ENCODE data around the gene FAM180B.

DNA sequence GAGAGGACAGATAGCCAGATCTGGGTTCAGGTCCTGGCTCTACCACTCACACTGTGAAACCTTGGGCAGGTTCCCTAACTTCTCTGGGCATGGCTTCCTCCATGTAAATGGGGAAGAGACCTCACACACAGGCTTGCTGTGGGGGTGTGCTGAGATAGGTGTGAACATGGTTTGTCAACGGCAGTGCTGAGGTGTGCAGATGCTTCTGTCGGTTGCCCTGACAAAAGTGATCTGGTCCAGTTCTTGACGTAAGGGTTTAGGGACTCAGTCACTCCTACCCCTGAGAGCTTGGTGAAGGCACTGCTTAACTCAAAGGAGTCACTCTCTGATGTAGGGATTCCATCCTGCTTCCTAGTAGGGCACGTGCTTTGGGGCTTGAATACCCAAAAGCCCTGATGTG is 5.8 kb downstream of the FAM180B start:
- TF ChIP-seq, protein P1, sequence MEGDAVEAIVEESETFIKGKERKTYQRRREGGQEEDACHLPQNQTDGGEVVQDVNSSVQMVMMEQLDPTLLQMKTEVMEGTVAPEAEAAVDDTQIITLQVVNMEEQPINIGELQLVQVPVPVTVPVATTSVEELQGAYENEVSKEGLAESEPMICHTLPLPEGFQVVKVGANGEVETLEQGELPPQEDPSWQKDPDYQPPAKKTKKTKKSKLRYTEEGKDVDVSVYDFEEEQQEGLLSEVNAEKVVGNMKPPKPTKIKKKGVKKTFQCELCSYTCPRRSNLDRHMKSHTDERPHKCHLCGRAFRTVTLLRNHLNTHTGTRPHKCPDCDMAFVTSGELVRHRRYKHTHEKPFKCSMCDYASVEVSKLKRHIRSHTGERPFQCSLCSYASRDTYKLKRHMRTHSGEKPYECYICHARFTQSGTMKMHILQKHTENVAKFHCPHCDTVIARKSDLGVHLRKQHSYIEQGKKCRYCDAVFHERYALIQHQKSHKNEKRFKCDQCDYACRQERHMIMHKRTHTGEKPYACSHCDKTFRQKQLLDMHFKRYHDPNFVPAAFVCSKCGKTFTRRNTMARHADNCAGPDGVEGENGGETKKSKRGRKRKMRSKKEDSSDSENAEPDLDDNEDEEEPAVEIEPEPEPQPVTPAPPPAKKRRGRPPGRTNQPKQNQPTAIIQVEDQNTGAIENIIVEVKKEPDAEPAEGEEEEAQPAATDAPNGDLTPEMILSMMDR (IDR thresholded peaks at IDR 0.05 in 2 of 3, conservative IDR thresholded peaks at IDR 0.05 in 1 of 3; ENCODE audit: control insufficient read depth in 2 of 3, extremely low read depth in 1 of 3, insufficient read depth in 1 of 3, low read depth in 3 of 3, low read length in 3 of 3): no peak
- TF ChIP-seq POLR2A (IDR thresholded peaks at IDR 0.05; ENCODE audit: low read depth, low read length) (no peak), ASH2L (IDR thresholded peaks at IDR 0.05; ENCODE audit: borderline replicate concordance, low read depth) (no peak), SIN3A (IDR thresholded peaks at IDR 0.05; ENCODE audit: low read depth, low read length) (no peak), JUND (IDR thresholded peaks at IDR 0.05; ENCODE audit: low read depth, low read length) (no peak), TCF12 (IDR thresholded peaks at IDR 0.05; ENCODE audit: low read depth, low read length) (no peak), YY1 (IDR thresholded peaks at IDR 0.05; ENCODE audit: low read depth, low read length) (no peak), POLR2AphosphoS5 (IDR thresholded peaks at IDR 0.05; ENCODE audit: low read length) (no peak), NR2F1 (conservative IDR thresholded peaks at IDR 0.05) (no peak), ZNF274 (IDR thresholded peaks at IDR 0.05; ENCODE audit: insufficient read depth, insufficient read length) (no peak), TARDBP (IDR thresholded peaks at IDR 0.05; ENCODE audit: borderline replicate concordance) (no peak), BCL11A (IDR thresholded peaks at IDR 0.05; ENCODE audit: low read depth, low read length) (no peak)
- TF ChIP-seq, protein P2, sequence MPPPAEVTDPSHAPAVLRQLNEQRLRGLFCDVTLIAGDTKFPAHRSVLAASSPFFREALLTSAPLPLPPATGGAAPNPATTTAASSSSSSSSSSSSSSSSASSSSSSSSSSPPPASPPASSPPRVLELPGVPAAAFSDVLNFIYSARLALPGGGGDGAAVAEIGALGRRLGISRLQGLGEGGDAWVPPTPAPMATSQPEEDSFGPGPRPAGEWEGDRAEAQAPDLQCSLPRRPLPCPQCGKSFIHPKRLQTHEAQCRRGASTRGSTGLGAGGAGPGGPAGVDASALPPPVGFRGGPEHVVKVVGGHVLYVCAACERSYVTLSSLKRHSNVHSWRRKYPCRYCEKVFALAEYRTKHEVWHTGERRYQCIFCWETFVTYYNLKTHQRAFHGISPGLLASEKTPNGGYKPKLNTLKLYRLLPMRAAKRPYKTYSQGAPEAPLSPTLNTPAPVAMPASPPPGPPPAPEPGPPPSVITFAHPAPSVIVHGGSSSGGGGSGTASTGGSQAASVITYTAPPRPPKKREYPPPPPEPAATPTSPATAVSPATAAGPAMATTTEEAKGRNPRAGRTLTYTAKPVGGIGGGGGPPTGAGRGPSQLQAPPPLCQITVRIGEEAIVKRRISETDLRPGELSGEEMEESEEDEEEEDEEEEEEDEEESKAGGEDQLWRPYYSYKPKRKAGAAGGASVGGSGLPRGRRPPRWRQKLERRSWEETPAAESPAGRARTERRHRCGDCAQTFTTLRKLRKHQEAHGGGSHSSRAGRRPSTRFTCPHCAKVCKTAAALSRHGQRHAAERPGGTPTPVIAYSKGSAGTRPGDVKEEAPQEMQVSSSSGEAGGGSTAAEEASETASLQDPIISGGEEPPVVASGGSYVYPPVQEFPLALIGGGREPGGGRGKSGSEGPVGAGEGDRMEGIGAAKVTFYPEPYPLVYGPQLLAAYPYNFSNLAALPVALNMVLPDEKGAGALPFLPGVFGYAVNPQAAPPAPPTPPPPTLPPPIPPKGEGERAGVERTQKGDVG (CRISPR knock-in tag; IDR thresholded peaks at IDR 0.05): no peak
- TF ChIP-seq, protein P3, sequence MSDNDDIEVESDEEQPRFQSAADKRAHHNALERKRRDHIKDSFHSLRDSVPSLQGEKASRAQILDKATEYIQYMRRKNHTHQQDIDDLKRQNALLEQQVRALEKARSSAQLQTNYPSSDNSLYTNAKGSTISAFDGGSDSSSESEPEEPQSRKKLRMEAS (IDR thresholded peaks at IDR 0.05; ENCODE audit: low read depth, low read length): no peak

All from GM12878 (cell line).